ENCODE results near the gene OR1G1. TPM values are rescaled to one million over a fixed set of nuclear protein-coding genes. Genes with fewer than 3 reads are reported as not detected.

OR1G1 gene
- total RNA-seq: not detected in 2 replicates

GRCh38 chr17:3127451-3127850 lies at the start of gene OR1G1:
Gene OR1G1 (minus strand): TSS chr17:3127551. CDS start chr17:3127551, 0 bp downstream.

GRCh38 chr17:3104322-3104721 lies 23.0 kb downstream of the OR1G1 start, which contains the start of gene OR1D2:
Gene OR1D2 (minus strand): TSS chr17:3104422. CDS start chr17:3092996, 11,426 bp downstream.

Other genes starting within 250 kb of the OR1G1 start
- not detected in 2 replicates for gene OR1D5, start 63.9 kb downstream of the OR1G1 start, total RNA-seq
- gene OR1D2, start 23.1 kb downstream of the OR1G1 start, total RNA-seq: not detected in 2 replicates
- gene OR1A2, start 70.0 kb upstream of the OR1G1 start, total RNA-seq: not detected in 2 replicates
- not detected in 2 replicates for gene OR1A1, start 80.1 kb upstream of the OR1G1 start, total RNA-seq
- 0.12 TPM in 1 of 2 replicates, not detected in the other for gene OR3A1, start 170.8 kb upstream of the OR1G1 start, total RNA-seq

All from aortic smooth muscle cell (primary cell).